ENCODE measurements around the gene SMIM8. TPM values are rescaled to one million over a fixed set of nuclear protein-coding genes. Genes with fewer than 3 reads are reported as not detected.

Gene SMIM8
- total and polyA plus RNA-seq, 2 experiments from 2014 or later: 6.5 to 9.5 TPM

DNA sequence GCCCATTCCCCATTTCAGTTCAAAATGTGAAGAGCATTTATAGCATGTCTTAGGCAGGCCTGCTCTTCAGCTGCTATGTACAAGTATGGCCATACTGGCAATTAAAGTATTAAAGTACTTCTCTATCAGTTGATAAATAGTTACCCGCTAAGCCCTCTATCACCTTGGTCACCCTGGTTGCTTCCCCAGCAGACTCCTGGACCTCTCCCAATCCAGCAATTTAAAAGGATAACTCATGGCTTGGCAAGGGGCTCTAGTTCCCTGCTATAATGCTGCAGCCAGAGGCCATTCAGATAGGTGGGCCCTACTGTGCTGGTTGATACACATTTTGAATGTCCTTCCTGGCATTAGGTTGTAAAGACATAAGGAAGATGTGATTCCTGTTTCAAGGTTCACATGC is 29.2 kb downstream of the SMIM8 start:
- H3K79me2 ChIP-seq: no peaks in the 10 kb centered on the region
- DNase-seq (ENCODE audit: low spot score): no peak
- H3K9me3 ChIP-seq (ENCODE audit: low read depth): no peaks in the 10 kb centered on the region
- 92% methylated on average over 1 of the region's 1 CpG for WGBS (ENCODE audit: low lambda C conversion rate, missing lambda C conversion rate)
- no peaks in the 10 kb centered on the region for H3K27me3 ChIP-seq
- TF ChIP-seq EZH2 (IDR thresholded peaks at IDR 0.05; ENCODE audit: borderline replicate concordance) (no peak), EZH2phosphoT487 (IDR thresholded peaks at IDR 0.05; ENCODE audit: low read depth, severe bottlenecking, unreplicated experiment) (no peak)
- TF ChIP-seq, protein P1, sequence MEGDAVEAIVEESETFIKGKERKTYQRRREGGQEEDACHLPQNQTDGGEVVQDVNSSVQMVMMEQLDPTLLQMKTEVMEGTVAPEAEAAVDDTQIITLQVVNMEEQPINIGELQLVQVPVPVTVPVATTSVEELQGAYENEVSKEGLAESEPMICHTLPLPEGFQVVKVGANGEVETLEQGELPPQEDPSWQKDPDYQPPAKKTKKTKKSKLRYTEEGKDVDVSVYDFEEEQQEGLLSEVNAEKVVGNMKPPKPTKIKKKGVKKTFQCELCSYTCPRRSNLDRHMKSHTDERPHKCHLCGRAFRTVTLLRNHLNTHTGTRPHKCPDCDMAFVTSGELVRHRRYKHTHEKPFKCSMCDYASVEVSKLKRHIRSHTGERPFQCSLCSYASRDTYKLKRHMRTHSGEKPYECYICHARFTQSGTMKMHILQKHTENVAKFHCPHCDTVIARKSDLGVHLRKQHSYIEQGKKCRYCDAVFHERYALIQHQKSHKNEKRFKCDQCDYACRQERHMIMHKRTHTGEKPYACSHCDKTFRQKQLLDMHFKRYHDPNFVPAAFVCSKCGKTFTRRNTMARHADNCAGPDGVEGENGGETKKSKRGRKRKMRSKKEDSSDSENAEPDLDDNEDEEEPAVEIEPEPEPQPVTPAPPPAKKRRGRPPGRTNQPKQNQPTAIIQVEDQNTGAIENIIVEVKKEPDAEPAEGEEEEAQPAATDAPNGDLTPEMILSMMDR (IDR thresholded peaks at IDR 0.05; ENCODE audit: poor library complexity): no peak
- no peak overlapping the region for H3K4me2 ChIP-seq
- H3K4me3 ChIP-seq: no peak overlapping the region
- no peak overlapping the region for H3K27ac ChIP-seq
- no peaks in the 10 kb centered on the region for H4K20me1 ChIP-seq (ENCODE audit: insufficient read depth, poor library complexity, severe bottlenecking)
- H3K9me2 ChIP-seq (replicated peaks; ENCODE audit: insufficient read depth): no peaks in the 10 kb centered on the region
- no peak overlapping the region for H2AFZ ChIP-seq
- H3K4me1 ChIP-seq (ENCODE audit: insufficient read depth): no peaks in the 10 kb centered on the region
- no peaks in the 10 kb centered on the region for H3K36me3 ChIP-seq (replicated peaks; ENCODE audit: insufficient read depth, low read depth)

DNA sequence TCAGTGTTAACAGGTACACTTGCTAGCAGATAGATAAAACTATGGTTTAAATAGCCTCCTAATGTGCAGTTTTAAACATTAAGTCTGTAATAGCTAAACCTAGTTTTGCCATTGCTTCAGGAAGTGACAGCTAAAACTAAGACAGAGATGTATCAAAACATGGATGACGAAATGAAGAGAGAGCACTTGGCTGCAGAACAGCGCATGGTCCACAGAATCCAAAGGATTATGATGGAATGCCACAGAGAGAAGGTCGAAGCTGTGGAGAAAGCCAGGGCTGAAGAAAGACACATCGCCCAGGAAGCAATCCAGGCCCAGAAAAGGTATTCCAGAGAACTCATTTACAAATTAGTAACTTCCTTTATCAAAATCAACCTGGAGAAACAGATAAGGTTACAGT is 33.8 kb downstream of the SMIM8 start:
- 77% methylated on average over 4 of the region's 4 CpGs for WGBS (ENCODE audit: low lambda C conversion rate, missing lambda C conversion rate)
- TF ChIP-seq, protein P1 (IDR thresholded peaks at IDR 0.05; ENCODE audit: poor library complexity): no peak
- no peak for TF ChIP-seq EZH2phosphoT487 (IDR thresholded peaks at IDR 0.05; ENCODE audit: low read depth, severe bottlenecking, unreplicated experiment)
- TF ChIP-seq EZH2 (IDR thresholded peaks at IDR 0.05; ENCODE audit: borderline replicate concordance): no peak
- no peaks in the 10 kb centered on the region for H3K27me3 ChIP-seq
- H3K27ac ChIP-seq: no peak overlapping the region
- no peaks in the 10 kb centered on the region for H3K79me2 ChIP-seq
- H3K36me3 ChIP-seq (replicated peaks; ENCODE audit: insufficient read depth, low read depth): no peaks in the 10 kb centered on the region
- DNase-seq (ENCODE audit: low spot score): no peak
- no peak overlapping the region for H2AFZ ChIP-seq
- H3K4me3 ChIP-seq: no peak overlapping the region
- H4K20me1 ChIP-seq (ENCODE audit: insufficient read depth, poor library complexity, severe bottlenecking): no peaks in the 10 kb centered on the region
- no peak overlapping the region for H3K4me2 ChIP-seq
- H3K9me2 ChIP-seq (replicated peaks; ENCODE audit: insufficient read depth): no peaks in the 10 kb centered on the region
- no peaks in the 10 kb centered on the region for H3K9me3 ChIP-seq (ENCODE audit: low read depth)
- H3K4me1 ChIP-seq (ENCODE audit: insufficient read depth): no peaks in the 10 kb centered on the region

DNA sequence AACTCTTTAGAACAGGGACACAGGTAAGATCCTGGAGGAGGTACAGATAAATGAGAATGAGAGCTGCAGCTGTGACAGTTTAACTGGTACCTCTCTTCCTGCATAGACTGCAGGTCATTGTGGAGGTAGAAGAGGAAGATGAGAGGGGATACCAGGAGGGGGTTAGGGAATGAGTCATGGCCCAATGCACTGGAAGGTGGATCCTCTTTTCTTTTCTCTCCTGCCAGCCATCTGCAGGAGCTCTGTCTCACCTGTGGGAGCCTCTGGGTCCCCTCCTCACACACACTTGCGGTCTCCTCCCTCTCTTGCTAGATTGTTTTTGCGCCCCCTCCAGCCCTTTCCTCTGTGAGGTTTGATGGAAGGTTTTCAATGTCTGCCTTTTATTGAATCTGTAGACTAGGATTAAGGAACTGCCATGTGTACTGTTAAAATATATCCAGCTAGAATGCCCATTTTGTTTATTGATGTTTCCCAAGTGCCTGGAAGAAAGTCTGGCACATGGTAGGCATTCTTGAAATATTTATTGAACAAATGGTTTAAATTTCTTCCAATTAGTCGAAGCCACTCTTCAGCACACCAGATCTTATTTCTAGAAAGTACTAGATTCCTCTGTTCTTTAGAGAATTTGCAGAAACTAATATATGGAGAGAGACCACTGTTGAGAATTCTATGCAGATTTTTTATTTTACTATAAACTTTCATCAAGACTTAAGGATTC is 35.2 kb downstream of the SMIM8 start:
- no peak overlapping the region for H3K4me2 ChIP-seq
- H3K4me3 ChIP-seq: no peak overlapping the region
- TF ChIP-seq EZH2 (IDR thresholded peaks at IDR 0.05; ENCODE audit: borderline replicate concordance) (no peak), EZH2phosphoT487 (IDR thresholded peaks at IDR 0.05; ENCODE audit: low read depth, severe bottlenecking, unreplicated experiment) (no peak)
- TF ChIP-seq, protein P1 (IDR thresholded peaks at IDR 0.05; ENCODE audit: poor library complexity): no peak
- no peaks in the 10 kb centered on the region for H3K27me3 ChIP-seq
- no peak overlapping the region for H3K27ac ChIP-seq
- H3K36me3 ChIP-seq (replicated peaks; ENCODE audit: insufficient read depth, low read depth): no peaks in the 10 kb centered on the region
- no peak for DNase-seq (ENCODE audit: low spot score)
- no peak overlapping the region for H2AFZ ChIP-seq
- 89% methylated on average over 3 of the region's 3 CpGs for WGBS (ENCODE audit: low lambda C conversion rate, missing lambda C conversion rate)
- no peaks in the 10 kb centered on the region for H3K4me1 ChIP-seq (ENCODE audit: insufficient read depth)
- H4K20me1 ChIP-seq (ENCODE audit: insufficient read depth, poor library complexity, severe bottlenecking): no peaks in the 10 kb centered on the region
- H3K9me2 ChIP-seq (replicated peaks; ENCODE audit: insufficient read depth): no peaks in the 10 kb centered on the region
- H3K79me2 ChIP-seq: no peaks in the 10 kb centered on the region
- no peaks in the 10 kb centered on the region for H3K9me3 ChIP-seq (ENCODE audit: low read depth)

Measured in hepatocyte (in vitro differentiated cells).